Measurements from ENCODE around the gene SLC22A5.

Gene SLC22A5

GRCh38 chr5:132378580-132378979, 9.1 kb downstream of the SLC22A5 start:
- no peak for TF ChIP-seq CTCF (IDR thresholded peaks at IDR 0.05; ENCODE audit: control insufficient read depth, insufficient read depth, low read depth, low read length, missing control alignments)
- DNase-seq (ENCODE audit: low read depth): no peak
- H3K4me3 ChIP-seq (ENCODE audit: control insufficient read depth, low read depth, low read length): no peak overlapping the region

GRCh38 chr5:132380047-132380446, 10.5 kb downstream of the SLC22A5 start:
- no peak for TF ChIP-seq CTCF (IDR thresholded peaks at IDR 0.05; ENCODE audit: control insufficient read depth, insufficient read depth, low read depth, low read length, missing control alignments)
- no peak for DNase-seq (ENCODE audit: low read depth)
- H3K4me3 ChIP-seq (ENCODE audit: control insufficient read depth, low read depth, low read length): no peak overlapping the region

- H3K4me3 ChIP-seq (ENCODE audit: control insufficient read depth, low read depth, low read length): no peak overlapping the region
- no peak for TF ChIP-seq CTCF (IDR thresholded peaks at IDR 0.05; ENCODE audit: control insufficient read depth, insufficient read depth, low read depth, low read length, missing control alignments)
- no peak for DNase-seq (ENCODE audit: low read depth)
These were observed 11.2 kb downstream of the SLC22A5 start for GRCh38 chr5:132380741-132381140.

- no peak for DNase-seq (ENCODE audit: low read depth)
- no peak overlapping the region for H3K4me3 ChIP-seq (ENCODE audit: control insufficient read depth, low read depth, low read length)
- no peak for TF ChIP-seq CTCF (IDR thresholded peaks at IDR 0.05; ENCODE audit: control insufficient read depth, insufficient read depth, low read depth, low read length, missing control alignments)
These were observed 12.1 kb downstream of the SLC22A5 start for GRCh38 chr5:132381614-132382013.

GRCh38 chr5:132383261-132383660, 13.8 kb downstream of the SLC22A5 start:
- DNase-seq (ENCODE audit: low read depth): no peak
- H3K4me3 ChIP-seq (ENCODE audit: control insufficient read depth, low read depth, low read length): no peak overlapping the region
- no peak for TF ChIP-seq CTCF (IDR thresholded peaks at IDR 0.05; ENCODE audit: control insufficient read depth, insufficient read depth, low read depth, low read length, missing control alignments)

- no peak for TF ChIP-seq CTCF (IDR thresholded peaks at IDR 0.05; ENCODE audit: control insufficient read depth, insufficient read depth, low read depth, low read length, missing control alignments)
- no peak overlapping the region for H3K4me3 ChIP-seq (ENCODE audit: control insufficient read depth, low read depth, low read length)
- DNase-seq (ENCODE audit: low read depth): no peak
These were observed 14.5 kb downstream of the SLC22A5 start for GRCh38 chr5:132383984-132384383.

- DNase-seq (ENCODE audit: low read depth): no peak
- no peak for TF ChIP-seq CTCF (IDR thresholded peaks at IDR 0.05; ENCODE audit: control insufficient read depth, insufficient read depth, low read depth, low read length, missing control alignments)
- no peak overlapping the region for H3K4me3 ChIP-seq (ENCODE audit: control insufficient read depth, low read depth, low read length)
These were observed 15.1 kb downstream of the SLC22A5 start for GRCh38 chr5:132384506-132385050.
